Suprapubic skin (tissue), 4 donors: Measurements from ENCODE around the gene STPG3. TPM values are rescaled to one million over a fixed set of nuclear protein-coding genes. Genes with fewer than 3 reads are reported as not detected.

ENCODE experiments used
- DNase-seq, 2 donors: peaks; one replicate each; pipeline ENCODE4 v3.0.0-alpha.2; 2019; ENCODE audit warnings: low spot score in 2 of 2
- H3K27ac ChIP-seq: fragments of 200-600 bp; sonication (generic); one replicate; pipeline ENCODE4 v1.5.1; 2019
- H3K27me3 ChIP-seq: fragments of 200-600 bp; sonication (generic); one replicate; pipeline ENCODE4 v1.5.1; 2019
- H3K36me3 ChIP-seq: fragments of 200-600 bp; sonication (generic); one replicate; pipeline ENCODE4 v1.5.1; 2019
- H3K4me1 ChIP-seq: fragments of 200-600 bp; sonication (generic); one replicate; pipeline ENCODE4 v1.5.1; 2019
- H3K4me3 ChIP-seq: fragments of 200-600 bp; sonication (generic); one replicate; pipeline ENCODE4 v1.5.1; 2019; ENCODE audit warnings: mild to moderate bottlenecking
- H3K9me3 ChIP-seq: fragments of 200-600 bp; sonication (generic); one replicate; pipeline ENCODE4 v1.5.1; 2019
- CTCF ChIP-seq, 2 donors: fragments of 200-600 bp in 1 of 2; fragments of 450-650 bp in 1 of 2; sonication (generic) in 1 of 2; IDR thresholded peaks; one replicate each; pipeline ENCODE4 v1.5.1; 2016 to 2019; ENCODE audit warnings: antibody characterized with exemption in 2 of 2, mild to moderate bottlenecking in 1 of 2, moderate library complexity in 1 of 2
- EP300 ChIP-seq: sonication (generic); formaldehyde crosslinking; IDR thresholded peaks from one replicate; pipeline ENCODE4 v1.6.1; 2017; ENCODE audit warnings: antibody characterized with exemption
- POLR2A ChIP-seq, 2 donors: fragments of 450-650 bp; IDR thresholded peaks; one replicate each; pipeline ENCODE4 v1.6.1; 2017; ENCODE audit warnings: antibody characterized with exemption in 2 of 2, mild to moderate bottlenecking in 2 of 2, moderate library complexity in 2 of 2
- POLR2AphosphoS5 ChIP-seq, 3 donors: sonication (generic); formaldehyde crosslinking; IDR thresholded peaks; one replicate each; pipeline ENCODE4 v1.6.1; 2017; ENCODE audit warnings: antibody characterized with exemption in 3 of 3
- WGBS: methylation state at CpG from one replicate; pipeline ENCODE4 v1.1.5; 2018; 5-methylcytosine and 5-hydroxymethylcytosine counted together
- total RNA-seq, 4 donors: library from RNA; depleted of rRNA; stranded (reverse); fragments of >200 nt; gene quantifications; one replicate each; pipeline ENCODE4 v1.1.0, GENCODE V29; 2016

The STPG3 gene
- total RNA-seq, 4 donors from 2014 or later: 1.2 TPM; not detected in 3

DNA sequence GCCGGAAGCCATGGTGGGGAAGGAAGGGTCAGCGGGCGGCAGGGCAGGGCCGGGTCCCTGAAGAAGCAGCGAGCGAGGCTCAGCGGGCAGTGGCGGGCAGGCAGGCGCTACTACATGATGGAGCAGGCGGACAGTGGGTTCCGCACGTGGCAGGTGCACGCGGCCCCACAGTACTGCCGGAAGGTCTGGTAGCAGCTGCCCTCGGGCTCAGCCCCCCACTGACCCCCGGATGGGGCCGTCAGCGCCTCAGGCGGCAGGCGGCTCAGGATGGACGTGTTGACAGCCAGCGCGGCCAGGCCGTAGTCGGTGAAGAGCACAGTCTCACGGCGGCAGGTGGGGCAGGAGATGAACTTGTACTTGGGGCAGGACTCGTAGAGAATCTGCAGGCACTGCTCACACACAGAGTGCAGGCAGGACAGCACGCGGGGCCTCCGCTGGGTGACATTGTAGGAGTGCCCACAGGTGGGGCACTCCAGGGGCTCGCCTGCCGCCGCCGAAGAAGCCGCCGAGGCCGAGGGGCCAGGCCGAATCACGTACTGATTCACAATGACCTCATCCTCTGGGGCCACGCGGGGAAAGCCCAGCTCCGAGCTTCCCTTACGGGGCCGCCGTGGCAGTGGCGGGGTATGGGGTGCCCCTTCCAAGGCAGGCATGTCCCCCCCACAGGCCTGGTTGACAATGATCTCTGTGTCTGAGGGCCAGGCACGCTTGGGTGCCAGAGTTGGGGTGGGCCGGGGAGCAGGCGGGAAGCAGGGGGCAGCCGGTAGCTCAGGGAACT lies 30.6 kb upstream of the STPG3 start:
- H3K4me1 ChIP-seq: peaks cover 58% of the 10 kb centered on the region
- WGBS: 94% methylated on average over 14 of the region's 52 CpGs
- DNase-seq: no peak
- TF ChIP-seq EP300 (no peak), POLR2AphosphoS5 (IDR thresholded peaks at IDR 0.05) (no peak), CTCF (IDR thresholded peaks at IDR 0.05) (no peak), POLR2A (IDR thresholded peaks at IDR 0.05) (no peak)
- no peaks in the 10 kb centered on the region for H3K36me3 ChIP-seq
- no peaks in the 10 kb centered on the region for H3K27me3 ChIP-seq
- no peak overlapping the region for H3K4me3 ChIP-seq
- no peak overlapping the region for H3K27ac ChIP-seq
- H3K9me3 ChIP-seq: no peaks in the 10 kb centered on the region

DNA sequence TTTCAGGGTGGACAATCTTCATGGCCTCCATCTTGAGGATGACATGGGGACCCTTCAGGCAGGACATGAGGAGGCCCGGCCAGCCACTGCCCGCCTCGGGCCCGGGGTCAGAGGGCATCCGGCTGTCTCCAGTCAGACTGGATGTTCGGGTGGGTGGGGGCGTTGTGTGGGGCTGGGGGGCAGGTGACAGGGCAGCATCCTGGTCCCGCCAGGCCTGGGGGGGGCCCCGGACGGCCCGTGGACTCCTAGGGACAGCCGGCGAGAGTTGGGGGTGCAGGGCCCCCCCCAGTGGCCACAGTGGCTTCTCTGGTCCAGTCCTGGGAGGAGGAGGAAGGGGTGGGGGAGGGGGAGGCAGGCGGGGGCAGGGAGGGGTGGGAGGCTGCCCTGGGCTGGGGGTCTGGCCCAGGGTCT lies 30.0 kb upstream of the STPG3 start:
- no peaks in the 10 kb centered on the region for H3K36me3 ChIP-seq
- TF ChIP-seq POLR2A (IDR thresholded peaks at IDR 0.05) (no peak), CTCF (IDR thresholded peaks at IDR 0.05) (no peak), EP300 (no peak), POLR2AphosphoS5 (IDR thresholded peaks at IDR 0.05) (no peak)
- no peak overlapping the region for H3K4me3 ChIP-seq
- no CpG with 5 or more reads among the region's 14 CpGs for WGBS
- DNase-seq: no peak
- H3K9me3 ChIP-seq: no peaks in the 10 kb centered on the region
- H3K27me3 ChIP-seq: no peaks in the 10 kb centered on the region
- no peak overlapping the region for H3K27ac ChIP-seq
- peaks cover 64% of the 10 kb centered on the region for H3K4me1 ChIP-seq

DNA sequence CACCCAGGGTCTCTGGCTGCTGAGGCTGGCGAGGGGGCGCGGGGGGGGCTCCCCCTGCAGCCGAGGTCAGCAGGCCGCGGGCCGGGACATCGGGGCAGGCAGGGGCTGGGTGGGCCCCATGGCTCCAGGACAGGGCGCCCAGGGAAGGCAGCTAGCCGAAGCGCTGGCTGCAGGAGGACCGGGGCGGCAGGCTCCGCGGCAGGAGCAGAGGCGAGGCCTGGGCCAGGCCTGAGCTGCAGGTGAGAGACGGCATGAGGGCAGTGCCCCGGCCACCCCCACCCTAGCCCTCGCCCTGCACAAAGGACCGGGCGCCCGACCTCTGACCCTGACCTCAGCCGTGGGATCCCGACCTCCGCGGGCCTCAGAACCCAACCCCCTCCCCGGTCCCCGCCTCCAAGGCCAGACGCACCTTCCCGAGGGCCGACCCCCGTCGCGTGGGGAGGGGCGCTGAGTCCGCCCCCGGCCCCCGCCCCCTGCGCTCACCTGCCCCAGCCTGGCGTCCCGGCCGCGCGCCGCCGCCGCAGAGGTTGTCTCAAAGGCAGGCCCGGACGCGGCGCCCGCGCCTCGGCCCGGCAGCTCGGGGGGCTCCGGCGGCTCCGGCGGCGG lies 29.5 kb upstream of the STPG3 start:
- H3K36me3 ChIP-seq: no peaks in the 10 kb centered on the region
- no CpG with 5 or more reads among the region's 61 CpGs for WGBS
- H3K4me3 ChIP-seq: peak overlapping the region; percentile 63
- no peaks in the 10 kb centered on the region for H3K27me3 ChIP-seq
- no peaks in the 10 kb centered on the region for H3K9me3 ChIP-seq
- TF ChIP-seq POLR2A (IDR thresholded peaks at IDR 0.05): no peak
- TF ChIP-seq CTCF (IDR thresholded peaks at IDR 0.05): no peak
- TF ChIP-seq EP300: no peak
- TF ChIP-seq POLR2AphosphoS5 (IDR thresholded peaks at IDR 0.05): no peak
- H3K4me1 ChIP-seq: peaks cover 66% of the 10 kb centered on the region
- H3K27ac ChIP-seq: peak overlapping the region; percentile 60
- DNase-seq: no peak

DNA sequence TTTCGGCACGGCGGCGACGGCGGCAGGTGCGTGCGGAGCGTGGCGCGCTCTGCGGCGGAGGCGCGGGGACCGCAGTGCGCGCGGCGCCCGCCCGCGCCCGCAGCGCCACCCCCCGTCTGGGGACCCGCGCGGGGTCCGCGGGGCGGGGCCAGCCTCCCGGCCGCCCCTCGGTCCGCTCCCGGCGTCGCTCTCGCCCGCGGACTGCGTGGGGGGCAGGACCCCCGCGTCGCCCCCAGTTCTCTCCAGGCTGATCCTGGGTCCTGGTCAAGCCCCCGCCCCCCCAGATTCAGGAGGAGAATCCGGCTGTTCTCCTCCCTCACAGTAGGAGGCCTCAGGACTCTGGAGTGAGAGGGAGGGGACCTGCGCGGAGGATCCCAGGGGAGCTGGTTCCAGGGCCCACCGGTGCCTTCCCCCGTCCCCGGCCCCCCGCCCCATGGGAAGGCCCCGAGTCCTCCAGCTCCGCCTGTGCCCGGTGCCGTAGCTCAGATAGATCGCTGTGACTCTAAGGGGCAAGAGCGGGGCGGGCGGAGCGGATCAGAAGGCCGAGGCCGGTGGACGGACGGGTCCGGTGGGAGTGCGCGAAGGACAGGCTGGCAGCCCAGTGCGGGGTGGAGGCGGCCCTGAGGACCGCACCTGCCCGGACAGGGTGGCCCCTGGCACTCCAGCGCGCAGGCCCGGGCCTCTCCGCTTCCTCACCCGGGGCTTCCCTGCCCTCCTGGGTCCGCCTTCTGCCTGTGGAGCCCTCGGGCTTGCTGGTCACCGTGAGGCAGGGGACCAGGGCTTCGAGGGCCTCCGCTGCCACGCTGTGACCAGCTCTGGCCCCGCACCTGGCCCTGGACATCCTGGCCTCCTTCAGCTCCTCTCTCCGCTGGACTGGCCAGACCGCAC lies 28.7 kb upstream of the STPG3 start, which contains the start of gene RNF208:
RNF208 (minus strand) TSS at position 51 of the 888 bp plus-strand sequence. CDS start 1,028 bp downstream, outside the sequence.
- Histone ChIP-seq H3K4me1 (peaks cover 66% of the 10 kb centered on the region), H3K9me3 (no peaks in the 10 kb centered on the region), H3K27me3 (no peaks in the 10 kb centered on the region), H3K4me3 (peak within 1 kb of the TSS; percentile 63), H3K27ac (peak within 1 kb of the TSS; percentile 85), H3K36me3 (no peaks in the 10 kb centered on the region)
- no peak for DNase-seq
- no peak for TF ChIP-seq POLR2AphosphoS5 (IDR thresholded peaks at IDR 0.05)
- TF ChIP-seq CTCF (IDR thresholded peaks at IDR 0.05): no peak
- TF ChIP-seq EP300: no peak
- no peak for TF ChIP-seq POLR2A (IDR thresholded peaks at IDR 0.05)
- WGBS: 13% methylated on average over 6 of the region's 88 CpGs
